GM13976 (cell line): ENCODE measurements around the gene BEND5.

ENCODE experiments used
- DNase-seq: peaks from one replicate; pipeline ENCODE4 v3.0.0; 2012; ENCODE audit warnings: low spot score
- CTCF ChIP-seq: IDR thresholded peaks from 2 replicates; pipeline ENCODE4 v1.5.1; 2012; ENCODE audit warnings: borderline replicate concordance, mild to moderate bottlenecking; ENCODE audit not compliant: insufficient read depth; ENCODE audit errors: extremely low read depth, missing control alignments, control extremely low read depth
- in situ Hi-C: fragments of 300-500 bp; cut with MboI; formaldehyde crosslinking; loops from one replicate; pipeline ENCODE4 v1.12.0; 2022; ENCODE audit warnings: low sequenced_read_pairs, mixed read lengths, inconsistent platforms; ENCODE audit not compliant: unreplicated experiment

BEND5 gene

GRCh38 chr1:48744032-48744431, 32.7 kb downstream of the BEND5 start:
- DNase-seq, result no peak
- no peak for TF ChIP-seq CTCF
- in situ Hi-C loops, result no loop called here

GRCh38 chr1:48743480-48743879, 33.2 kb downstream of the BEND5 start:
- no peak for TF ChIP-seq CTCF

GRCh38 chr1:48741380-48741779, 35.3 kb downstream of the BEND5 start:
- in situ Hi-C loops, result no loop called here
- DNase-seq, result no peak

More at GRCh38 chr1:48743480-48743879, 33.2 kb downstream of the BEND5 start:
- in situ Hi-C loops, result no loop called here
- no peak for DNase-seq

GRCh38 chr1:48740621-48741020, 36.1 kb downstream of the BEND5 start:
- no peak for TF ChIP-seq CTCF
- in situ Hi-C loops, result no loop called here
- DNase-seq, result no peak

More at GRCh38 chr1:48741380-48741779, 35.3 kb downstream of the BEND5 start:
- TF ChIP-seq CTCF, result no peak

- TF ChIP-seq CTCF, result no peak
- in situ Hi-C loops, result no loop called here
- DNase-seq, result no peak
These were observed 37.6 kb downstream of the BEND5 start for GRCh38 chr1:48739091-48739490.

- in situ Hi-C loops, result no loop called here
- DNase-seq, result no peak
- TF ChIP-seq CTCF, result no peak
These were observed 38.3 kb downstream of the BEND5 start for GRCh38 chr1:48738356-48738755.

- in situ Hi-C loops, result no loop called here
- no peak for TF ChIP-seq CTCF
- DNase-seq, result no peak
These were observed 40.9 kb downstream of the BEND5 start for GRCh38 chr1:48735796-48736195.
